Esophagus squamous epithelium (tissue), 5 donors: ENCODE measurements around the gene IFNK. TPM values are rescaled to one million over a fixed set of nuclear protein-coding genes. Genes with fewer than 3 reads are reported as not detected.
A peak's percentile ranks its signal among the peaks of the same experiment; 100 is the strongest.
"Not testable (repeated sequence)": the region's sequence is repeated elsewhere in the genome, so short reads cannot be mapped to it uniquely, and the experiment has no call there.

Experiments
- DNase-seq: peaks from one replicate; lab custom pipeline; 2025; lab: John Stamatoyannopoulos, UW
- H3K27ac ChIP-seq, 4 donors: fragments of 200-600 bp; sonication (generic); one replicate each; pipeline ENCODE4 v1.5.1; 2016 to 2019; ENCODE audit warnings: mild to moderate bottlenecking in 1 of 4
- H3K27me3 ChIP-seq, 4 donors: fragments of 200-600 bp; sonication (generic); 1 replicate in 3 of 4; 2 replicates in 1 of 4; pipeline versions ENCODE4 v1.5.1 to v1.6.0; 2017 to 2021; ENCODE audit warnings: antibody characterized with exemption in 1 of 4
- H3K36me3 ChIP-seq, 3 donors: fragments of 200-600 bp; sonication (generic); one replicate each; pipeline ENCODE4 v1.5.1; 2016 to 2019
- H3K4me1 ChIP-seq, 3 donors: fragments of 200-600 bp; sonication (generic); one replicate each; pipeline ENCODE4 v1.5.1; 2017 to 2019
- H3K4me3 ChIP-seq, 4 donors: fragments of 200-600 bp; sonication (generic); 1 replicate in 3 of 4; 2 replicates in 1 of 4; pipeline ENCODE4 v1.5.1; 2016 to 2019; ENCODE audit warnings: mild to moderate bottlenecking in 2 of 4, moderate library complexity in 1 of 4
- H3K9me3 ChIP-seq, 3 donors: fragments of 200-600 bp; sonication (generic); one replicate each; pipeline ENCODE4 v1.5.1; 2016 to 2019
- POLR2A ChIP-seq, 4 donors: fragments of 450-650 bp; IDR thresholded peaks; one replicate each; pipeline ENCODE4 v1.6.1; 2017; ENCODE audit warnings: antibody characterized with exemption in 4 of 4, mild to moderate bottlenecking in 4 of 4, moderate library complexity in 3 of 4
- whole genome bisulfite sequencing, 2 donors: methylation state at CpG; one replicate each; pipeline ENCODE4 v1.1.5; 2018; 5-methylcytosine and 5-hydroxymethylcytosine counted together
- intact Hi-C: fragments of 100-400 bp; cut with DNase I; formaldehyde crosslinking; loops from one replicate; pipeline ENCODE4 v1.15.0; 2022
- total RNA-seq, 4 donors: library from RNA; depleted of rRNA; stranded (reverse); fragments of >200 nt; gene quantifications; one replicate each; pipeline ENCODE4 v1.1.0, GENCODE V29; 2016
- TF ChIP-seq, protein P1 (sequence below), 6 experiments: fragments of 450-650 bp in 4 of 6; fragments of 200-600 bp in 2 of 6; sonication (generic) in 2 of 6; IDR thresholded peaks; one replicate each; pipeline ENCODE4 v1.5.1; 2016 to 2019; ENCODE audit warnings: antibody characterized with exemption in 6 of 6, mild to moderate bottlenecking in 4 of 6, moderate library complexity in 4 of 6
- donor health status: DM: yes; HTN: yes; CAD: no.

The IFNK gene
- total RNA-seq, 4 donors from 2014 or later = not detected

DNA sequence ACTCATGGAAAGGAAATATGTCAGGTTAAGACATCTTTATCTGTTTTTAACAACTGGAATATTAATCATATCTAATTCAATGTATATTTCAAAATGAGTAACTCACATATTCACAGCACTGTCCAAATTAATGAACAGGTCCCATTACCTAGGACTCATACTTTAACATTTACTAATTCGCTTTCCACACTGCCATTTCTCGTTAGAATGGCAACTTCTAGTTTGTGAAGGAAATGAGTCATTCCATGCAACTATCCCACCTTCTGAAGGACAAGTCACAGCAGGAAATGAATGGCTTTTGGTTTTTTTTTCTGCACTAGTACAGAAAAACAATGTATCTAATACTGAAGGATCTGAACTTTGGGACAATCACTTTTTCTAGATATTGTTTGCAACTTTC lies 24.6 kb upstream of the IFNK start:
- 18% methylated on average over 2 of the region's 2 CpGs for WGBS, 2 donors
- H3K4me1 ChIP-seq = peaks cover 9 to 53% (median 21%) of the 10 kb centered on the region in 3 donors
- no peak overlapping the region for H3K4me3 ChIP-seq
- peak overlapping the region; percentile 24 to 71 (median 60) for H3K27ac ChIP-seq
- H3K27me3 ChIP-seq = no peaks in the 10 kb centered on the region
- H3K9me3 ChIP-seq = no peaks in the 10 kb centered on the region
- intact Hi-C loops = no loop called here
- TF ChIP-seq, protein P1, sequence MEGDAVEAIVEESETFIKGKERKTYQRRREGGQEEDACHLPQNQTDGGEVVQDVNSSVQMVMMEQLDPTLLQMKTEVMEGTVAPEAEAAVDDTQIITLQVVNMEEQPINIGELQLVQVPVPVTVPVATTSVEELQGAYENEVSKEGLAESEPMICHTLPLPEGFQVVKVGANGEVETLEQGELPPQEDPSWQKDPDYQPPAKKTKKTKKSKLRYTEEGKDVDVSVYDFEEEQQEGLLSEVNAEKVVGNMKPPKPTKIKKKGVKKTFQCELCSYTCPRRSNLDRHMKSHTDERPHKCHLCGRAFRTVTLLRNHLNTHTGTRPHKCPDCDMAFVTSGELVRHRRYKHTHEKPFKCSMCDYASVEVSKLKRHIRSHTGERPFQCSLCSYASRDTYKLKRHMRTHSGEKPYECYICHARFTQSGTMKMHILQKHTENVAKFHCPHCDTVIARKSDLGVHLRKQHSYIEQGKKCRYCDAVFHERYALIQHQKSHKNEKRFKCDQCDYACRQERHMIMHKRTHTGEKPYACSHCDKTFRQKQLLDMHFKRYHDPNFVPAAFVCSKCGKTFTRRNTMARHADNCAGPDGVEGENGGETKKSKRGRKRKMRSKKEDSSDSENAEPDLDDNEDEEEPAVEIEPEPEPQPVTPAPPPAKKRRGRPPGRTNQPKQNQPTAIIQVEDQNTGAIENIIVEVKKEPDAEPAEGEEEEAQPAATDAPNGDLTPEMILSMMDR (IDR thresholded peaks at IDR 0.05) = no peak
- no peak for TF ChIP-seq POLR2A (IDR thresholded peaks at IDR 0.05)
- no peaks in the 10 kb centered on the region for H3K36me3 ChIP-seq
- DNase-seq = no peak

DNA sequence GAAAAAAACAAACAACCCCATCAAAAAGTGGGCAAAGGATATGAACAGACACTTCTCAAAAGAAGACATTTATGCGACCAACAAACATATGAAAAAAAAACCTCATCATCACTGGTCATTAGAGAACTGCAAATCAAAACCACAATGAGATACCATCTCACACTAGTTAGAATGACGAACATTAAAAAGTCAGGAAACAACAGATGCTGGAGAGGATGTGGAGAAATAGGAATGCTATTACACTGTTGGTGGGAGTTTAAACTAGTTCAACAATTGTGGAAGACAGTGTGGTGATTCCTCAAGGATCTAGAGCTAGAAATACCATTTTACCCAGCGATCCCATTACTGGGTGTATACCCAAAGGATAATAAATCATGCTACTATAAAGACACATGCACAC lies 23.2 kb upstream of the IFNK start:
- intact Hi-C loops, H3K4me3 ChIP-seq, H3K27me3 ChIP-seq, H3K27ac ChIP-seq, H3K36me3 ChIP-seq, DNase-seq, H3K9me3 ChIP-seq: not testable (repeated sequence)
- peaks cover 9 to 49% (median 14%) of the 10 kb centered on the region in 3 donors for H3K4me1 ChIP-seq
- 81 to 93% methylated on average over 3 of the region's 3 CpGs for WGBS, 2 donors

DNA sequence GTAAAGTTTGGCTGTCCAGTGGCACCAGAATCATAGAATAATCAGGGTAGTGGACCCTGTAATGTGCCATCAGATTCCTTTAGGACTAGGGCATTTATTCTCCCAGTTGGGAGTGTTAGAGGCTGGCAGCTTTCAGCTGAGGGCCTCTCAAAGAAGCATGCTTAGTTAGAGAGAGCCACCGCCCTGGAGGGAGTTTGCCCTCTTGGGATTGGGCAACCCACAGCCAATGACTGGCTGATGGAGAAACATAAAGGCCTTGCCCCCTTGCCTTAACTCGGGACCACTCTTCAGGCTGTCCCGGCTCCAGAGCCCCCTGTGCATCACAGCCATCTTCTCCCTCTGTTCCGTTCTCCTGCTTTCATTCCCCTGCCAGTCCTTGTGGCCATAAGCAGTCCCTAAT lies 20.5 kb upstream of the IFNK start:
- no peak overlapping the region for H3K27ac ChIP-seq
- peaks cover 3 to 25% (median 9%) of the 10 kb centered on the region in 3 donors for H3K4me1 ChIP-seq
- no peaks in the 10 kb centered on the region for H3K27me3 ChIP-seq
- H3K36me3 ChIP-seq = no peaks in the 10 kb centered on the region
- H3K4me3 ChIP-seq = no peak overlapping the region
- no peak for DNase-seq
- intact Hi-C loops = no loop called here
- 93 to 96% methylated on average over 4 of the region's 4 CpGs for WGBS, 2 donors
- H3K9me3 ChIP-seq = no peaks in the 10 kb centered on the region
- TF ChIP-seq, protein P1 (IDR thresholded peaks at IDR 0.05) = no peak
- no peak for TF ChIP-seq POLR2A (IDR thresholded peaks at IDR 0.05)

DNA sequence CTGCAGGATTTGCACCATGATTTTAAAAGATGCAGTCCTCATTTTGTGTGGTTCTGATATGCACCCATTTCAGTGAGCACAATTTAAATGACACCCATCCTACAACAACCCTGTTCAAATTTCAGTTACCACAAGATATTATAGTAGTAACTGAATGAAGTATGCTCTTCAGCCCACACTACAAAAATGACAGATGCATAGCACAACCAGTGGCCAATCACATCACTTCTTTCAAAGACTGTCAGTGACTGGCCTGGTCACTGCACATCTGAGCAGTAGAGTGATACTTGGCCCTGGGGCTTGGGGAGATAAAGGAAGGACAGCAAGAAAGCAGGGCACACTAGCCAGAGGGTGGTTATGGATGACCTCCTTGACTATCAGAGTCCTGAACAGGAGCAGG lies 19.8 kb upstream of the IFNK start:
- intact Hi-C loops = no loop called here

DNA sequence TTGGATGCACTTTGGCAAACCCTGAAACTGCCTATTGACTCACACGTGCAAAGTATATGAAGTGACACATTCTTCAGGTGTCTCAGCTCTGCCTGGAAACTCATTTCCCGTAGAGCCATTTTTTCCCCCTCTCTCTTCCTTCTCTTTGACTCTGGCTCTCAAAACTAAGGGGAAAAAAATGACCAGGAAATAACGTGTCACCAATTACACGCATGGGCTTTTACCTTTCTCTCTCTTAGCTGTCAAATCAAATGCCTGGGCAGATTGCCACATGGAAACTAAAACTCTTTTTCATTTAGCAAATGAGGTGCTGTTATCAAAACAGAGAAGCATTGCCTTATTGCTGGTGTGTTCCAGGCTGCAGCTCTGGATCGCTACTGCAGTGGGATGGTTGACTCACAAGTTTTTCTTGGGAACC lies 18.3 kb upstream of the IFNK start:
- 14 to 39% methylated on average over 5 of the region's 5 CpGs for WGBS, 2 donors
- H3K27me3 ChIP-seq = no peaks in the 10 kb centered on the region
- intact Hi-C loops = no loop called here
- peaks cover 0 to 8% (median 0%) of the 10 kb centered on the region in 3 donors for H3K4me1 ChIP-seq
- no peak overlapping the region for H3K4me3 ChIP-seq
- no peak for DNase-seq
- no peak overlapping the region for H3K27ac ChIP-seq
- no peaks in the 10 kb centered on the region for H3K9me3 ChIP-seq
- no peaks in the 10 kb centered on the region for H3K36me3 ChIP-seq
- TF ChIP-seq POLR2A (IDR thresholded peaks at IDR 0.05) = no peak
- TF ChIP-seq, protein P1 (IDR thresholded peaks at IDR 0.05) = no peak

More for the DNA sequence above, 19.8 kb upstream of the IFNK start:
- H3K9me3 ChIP-seq = no peaks in the 10 kb centered on the region
- H3K27ac ChIP-seq = no peak overlapping the region
- no peaks in the 10 kb centered on the region for H3K27me3 ChIP-seq
- TF ChIP-seq POLR2A (IDR thresholded peaks at IDR 0.05) = no peak
- TF ChIP-seq, protein P1 (IDR thresholded peaks at IDR 0.05) = no peak
- no peak overlapping the region for H3K4me3 ChIP-seq
- no peaks in the 10 kb centered on the region for H3K36me3 ChIP-seq
- no peak for DNase-seq
- peaks cover 3 to 19% (median 3%) of the 10 kb centered on the region in 3 donors for H3K4me1 ChIP-seq

DNA sequence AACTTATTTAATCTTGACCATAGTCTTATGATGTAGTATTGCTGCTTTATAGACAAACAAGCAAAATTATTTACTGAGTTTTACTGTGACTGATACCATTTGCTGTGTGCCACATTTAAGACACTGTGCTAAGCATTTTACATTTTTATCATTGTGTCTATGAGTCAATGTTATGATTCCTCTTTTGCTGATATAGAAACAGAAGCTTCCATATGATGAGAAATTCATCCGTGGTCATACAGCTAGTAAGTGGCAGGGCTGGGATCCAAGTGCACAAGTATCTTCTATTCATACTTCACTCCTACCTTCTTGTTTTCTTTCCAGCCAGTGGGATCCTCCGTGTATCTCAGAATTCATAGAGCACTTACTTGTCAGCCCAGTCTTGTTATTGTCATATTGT lies 17.1 kb upstream of the IFNK start:
- 56 to 63% methylated on average over 2 of the region's 2 CpGs for WGBS, 2 donors
- H3K27ac ChIP-seq = no peak overlapping the region
- H3K4me3 ChIP-seq = no peak overlapping the region
- H3K9me3 ChIP-seq = no peaks in the 10 kb centered on the region
- H3K4me1 ChIP-seq = peaks cover 0 to 8% (median 0%) of the 10 kb centered on the region in 3 donors
- no peak for DNase-seq
- H3K27me3 ChIP-seq = no peaks in the 10 kb centered on the region
- TF ChIP-seq, protein P1 (IDR thresholded peaks at IDR 0.05) = no peak
- TF ChIP-seq POLR2A (IDR thresholded peaks at IDR 0.05) = no peak
- intact Hi-C loops = no loop called here
- H3K36me3 ChIP-seq = no peaks in the 10 kb centered on the region
